Stimulated activated CD8-positive, alpha-beta memory T cell treated with anti-CD3 and anti-CD28 coated beads, Interleukin-4, amount 100 ng/mL, for 24 hours (primary cell): ENCODE data around the gene ALDH3B2.

Source experiments
- DNase-seq: peaks from one replicate; pipeline ENCODE4 v3.0.0-alpha.2; 2020; ENCODE audit warnings: low read depth

Gene ALDH3B2

GRCh38 chr11:67613960-67614715 lies 60.3 kb downstream of the ALDH3B2 start:
- peak; percentile 77 for DNase-seq

- no peak for DNase-seq
These were observed 61.0 kb downstream of the ALDH3B2 start for GRCh38 chr11:67613313-67613959.

- no peak for DNase-seq
These were observed 61.7 kb downstream of the ALDH3B2 start for GRCh38 chr11:67612751-67613150.
